Neuron (in vitro differentiated cells): ENCODE data around the gene GYPE.
"Not testable (repeated sequence)": the region's sequence is repeated elsewhere in the genome, so short reads cannot be mapped to it uniquely, and the experiment has no call there.

Experiments
- H2AFZ ChIP-seq: one replicate; pipeline ENCODE4 v1.6.1; 2013; ENCODE audit warnings: low read depth, mild to moderate bottlenecking, inconsistent platforms, low read length, moderate library complexity
- H3K27me3 ChIP-seq: one replicate; pipeline ENCODE4 v1.6.1; 2013; ENCODE audit warnings: low read length; ENCODE audit not compliant: insufficient read depth
- H3K36me3 ChIP-seq: one replicate; pipeline ENCODE4 v1.6.1; 2013; ENCODE audit warnings: low read length; ENCODE audit not compliant: insufficient read depth
- H3K4me1 ChIP-seq: one replicate; pipeline ENCODE4 v1.6.1; 2013; ENCODE audit warnings: low read length; ENCODE audit not compliant: insufficient read depth
- H3K4me3 ChIP-seq: 2 replicates; pipeline ENCODE4 v1.5.1; 2013; ENCODE audit warnings: mild to moderate bottlenecking, low read length, moderate library complexity
- H3K9me3 ChIP-seq: one replicate; pipeline ENCODE4 v1.6.1; 2013; ENCODE audit warnings: low read length

The GYPE gene

DNA sequence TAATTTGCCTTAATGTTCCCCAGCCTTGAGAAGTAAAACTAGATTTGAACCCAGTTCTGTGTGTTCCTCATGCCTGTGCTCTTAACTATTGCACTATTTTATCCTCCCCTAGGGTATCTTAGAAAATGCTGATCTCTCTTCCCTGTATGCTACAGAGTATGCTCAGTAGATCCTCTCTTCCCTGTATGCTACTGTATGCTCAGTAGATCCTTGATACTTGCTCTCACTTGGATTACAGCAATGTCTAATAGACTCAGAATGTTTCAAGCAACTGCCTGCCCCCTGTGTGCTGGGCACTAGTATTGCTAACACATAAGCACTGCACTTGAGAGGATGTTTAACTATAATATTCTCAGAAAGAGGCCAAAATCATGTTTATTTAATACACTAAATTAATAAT is 928 bp downstream of the GYPE start:
- not testable (repeated sequence) for H3K27me3 ChIP-seq, H3K9me3 ChIP-seq, H2AFZ ChIP-seq, H3K4me1 ChIP-seq, H3K4me3 ChIP-seq, H3K36me3 ChIP-seq

DNA sequence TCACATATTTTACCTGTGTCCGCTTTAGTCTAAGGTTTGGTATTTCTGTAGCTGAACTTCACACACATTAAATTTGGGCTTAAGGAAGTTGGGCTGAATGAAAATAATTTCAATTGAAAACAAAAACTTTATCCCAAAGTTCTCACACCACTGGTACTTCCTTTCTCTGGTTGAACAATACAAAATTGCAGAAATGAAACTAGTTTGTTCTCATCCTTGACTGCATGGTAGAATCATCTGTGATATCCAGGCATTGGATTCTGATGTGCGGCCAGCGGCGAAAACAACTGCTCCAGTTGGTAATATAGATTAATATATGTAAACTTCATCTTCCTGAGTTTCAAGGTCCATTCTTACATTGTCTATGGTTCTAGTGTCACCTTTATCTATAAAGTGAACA is 15.0 kb downstream of the GYPE start:
- H3K4me1 ChIP-seq, H2AFZ ChIP-seq, H3K4me3 ChIP-seq, H3K9me3 ChIP-seq, H3K27me3 ChIP-seq, H3K36me3 ChIP-seq: not testable (repeated sequence)

DNA sequence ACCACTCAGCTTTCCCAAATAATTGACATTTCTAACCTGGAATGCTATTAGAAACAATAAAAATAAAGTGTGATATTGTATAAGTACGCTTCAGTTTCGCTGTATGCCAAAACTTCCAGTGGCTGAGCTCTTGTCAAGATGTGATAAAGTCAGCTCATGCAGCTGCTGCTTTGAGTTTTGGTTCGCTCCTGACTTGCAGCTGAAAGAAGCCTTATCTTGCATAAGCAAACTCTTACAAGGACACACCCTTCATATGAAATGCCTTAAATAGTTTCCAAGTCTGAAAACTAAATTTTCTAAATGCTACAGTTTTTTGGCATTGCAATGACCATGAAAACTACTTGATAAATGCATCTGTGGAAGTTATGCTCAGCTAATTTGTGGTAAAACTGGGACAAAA is 17.2 kb downstream of the GYPE start:
- not testable (repeated sequence) for H2AFZ ChIP-seq, H3K9me3 ChIP-seq

DNA sequence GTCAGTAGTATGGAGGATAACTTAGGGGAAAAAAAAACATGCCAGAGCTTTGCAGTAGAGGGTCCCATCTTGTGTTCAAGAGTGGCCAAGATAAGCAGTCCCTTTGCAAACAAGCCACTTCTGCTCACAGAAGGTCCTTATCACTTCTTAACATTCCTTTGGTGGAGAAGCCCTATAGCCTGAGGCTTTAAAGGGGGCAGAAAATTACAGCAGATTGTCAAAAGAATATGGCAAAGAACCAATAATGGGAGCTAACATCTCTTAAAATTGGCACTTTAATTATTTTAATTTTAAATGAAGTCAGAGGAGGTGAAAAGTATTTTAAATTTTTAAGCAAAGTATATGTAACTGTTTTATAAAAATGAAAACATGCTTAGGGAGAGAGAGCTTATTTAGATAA is 20.4 kb downstream of the GYPE start:
- H2AFZ ChIP-seq, H3K9me3 ChIP-seq, H3K4me3 ChIP-seq, H3K27me3 ChIP-seq, H3K36me3 ChIP-seq, H3K4me1 ChIP-seq: not testable (repeated sequence)

More for the DNA sequence above, 17.2 kb downstream of the GYPE start:
- not testable (repeated sequence) for H3K4me3 ChIP-seq, H3K4me1 ChIP-seq, H3K36me3 ChIP-seq, H3K27me3 ChIP-seq

DNA sequence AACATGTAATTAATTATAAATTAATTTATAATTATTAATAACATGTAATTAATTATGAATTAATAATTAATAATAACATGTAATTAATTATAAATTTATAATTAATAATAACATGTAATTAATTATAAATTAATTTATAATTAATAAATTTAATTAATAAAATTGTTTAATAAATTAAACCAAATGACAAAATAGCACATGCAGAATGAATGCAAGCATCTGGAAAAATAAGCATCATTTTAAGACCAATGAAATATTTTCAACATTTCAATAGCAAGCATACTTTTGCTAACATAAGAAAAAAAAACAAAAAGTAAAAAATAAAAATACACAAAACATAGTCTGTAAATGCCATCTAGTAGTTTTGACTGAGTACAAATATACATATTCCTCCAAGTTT is 21.8 kb downstream of the GYPE start:
- H3K4me3 ChIP-seq = no peak overlapping the region
- no peaks in the 10 kb centered on the region for H3K4me1 ChIP-seq
- H3K27me3 ChIP-seq = no peaks in the 10 kb centered on the region
- H3K9me3 ChIP-seq = no peaks in the 10 kb centered on the region
- H3K36me3 ChIP-seq = no peaks in the 10 kb centered on the region
- H2AFZ ChIP-seq = no peak overlapping the region

DNA sequence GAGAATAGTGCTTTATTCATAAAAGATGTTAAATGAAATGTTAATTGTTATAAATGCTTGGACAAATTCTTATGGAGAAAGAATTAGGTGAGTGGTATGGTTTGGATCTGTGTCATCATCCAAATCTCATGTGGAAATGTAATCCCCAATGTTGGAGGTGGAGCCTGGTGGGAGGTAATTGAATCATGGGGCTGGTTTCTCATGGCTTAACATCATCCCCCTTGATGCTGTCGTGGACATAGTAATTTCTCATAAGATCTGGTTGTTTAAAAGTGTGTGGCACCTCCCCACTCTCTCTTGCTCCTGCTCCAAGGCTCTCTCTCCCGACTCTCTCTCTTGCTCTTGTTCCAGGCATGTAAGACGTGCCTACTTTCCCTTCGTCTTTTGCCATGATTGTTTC is 22.5 kb downstream of the GYPE start:
- Histone ChIP-seq H3K9me3 (no peaks in the 10 kb centered on the region), H3K27me3 (no peaks in the 10 kb centered on the region), H3K4me1 (no peaks in the 10 kb centered on the region), H3K36me3 (no peaks in the 10 kb centered on the region), H3K4me3 (no peak overlapping the region), H2AFZ (no peak overlapping the region)

DNA sequence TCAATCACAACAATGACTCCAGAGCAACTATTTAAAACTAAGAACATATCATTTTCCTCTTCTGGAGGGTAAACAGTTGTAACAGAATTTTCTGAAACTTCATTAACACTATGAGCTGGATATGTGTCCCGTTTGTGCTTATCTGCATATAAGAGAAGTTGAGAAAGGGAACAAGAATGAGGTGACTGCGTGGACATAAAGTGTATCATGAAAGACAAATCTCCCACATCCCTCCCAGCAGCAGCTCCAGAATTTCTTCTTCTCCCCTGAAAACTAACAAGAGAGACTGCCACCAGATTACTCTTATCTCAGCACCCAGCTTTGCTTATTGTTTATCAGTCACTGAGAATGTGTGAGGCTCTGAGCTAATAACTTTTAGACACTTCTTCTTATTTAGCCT is 25.8 kb downstream of the GYPE start:
- not testable (repeated sequence) for H3K27me3 ChIP-seq, H3K9me3 ChIP-seq, H2AFZ ChIP-seq, H3K36me3 ChIP-seq, H3K4me3 ChIP-seq, H3K4me1 ChIP-seq

DNA sequence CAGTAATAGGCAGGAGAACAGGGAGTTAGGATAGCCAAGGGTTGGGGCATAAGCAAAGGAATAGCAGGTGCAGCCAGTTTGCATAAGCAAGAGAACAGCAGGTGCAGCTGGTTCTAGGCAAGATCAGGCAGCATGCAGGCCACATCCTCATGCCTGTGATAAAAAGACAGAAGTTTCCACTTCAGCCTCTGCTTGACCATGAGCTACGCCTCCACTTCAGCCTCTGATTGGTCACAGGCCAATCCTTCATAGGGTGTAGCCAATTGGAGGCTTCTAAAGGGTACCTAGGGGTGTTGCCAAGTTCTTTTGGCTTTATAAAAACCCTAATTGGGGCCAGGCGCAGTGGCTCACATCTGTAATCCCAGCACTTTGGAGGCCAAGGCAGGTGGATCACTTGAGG is 30.0 kb downstream of the GYPE start:
- not testable (repeated sequence) for H3K27me3 ChIP-seq, H3K4me3 ChIP-seq, H3K36me3 ChIP-seq, H2AFZ ChIP-seq, H3K9me3 ChIP-seq, H3K4me1 ChIP-seq

DNA sequence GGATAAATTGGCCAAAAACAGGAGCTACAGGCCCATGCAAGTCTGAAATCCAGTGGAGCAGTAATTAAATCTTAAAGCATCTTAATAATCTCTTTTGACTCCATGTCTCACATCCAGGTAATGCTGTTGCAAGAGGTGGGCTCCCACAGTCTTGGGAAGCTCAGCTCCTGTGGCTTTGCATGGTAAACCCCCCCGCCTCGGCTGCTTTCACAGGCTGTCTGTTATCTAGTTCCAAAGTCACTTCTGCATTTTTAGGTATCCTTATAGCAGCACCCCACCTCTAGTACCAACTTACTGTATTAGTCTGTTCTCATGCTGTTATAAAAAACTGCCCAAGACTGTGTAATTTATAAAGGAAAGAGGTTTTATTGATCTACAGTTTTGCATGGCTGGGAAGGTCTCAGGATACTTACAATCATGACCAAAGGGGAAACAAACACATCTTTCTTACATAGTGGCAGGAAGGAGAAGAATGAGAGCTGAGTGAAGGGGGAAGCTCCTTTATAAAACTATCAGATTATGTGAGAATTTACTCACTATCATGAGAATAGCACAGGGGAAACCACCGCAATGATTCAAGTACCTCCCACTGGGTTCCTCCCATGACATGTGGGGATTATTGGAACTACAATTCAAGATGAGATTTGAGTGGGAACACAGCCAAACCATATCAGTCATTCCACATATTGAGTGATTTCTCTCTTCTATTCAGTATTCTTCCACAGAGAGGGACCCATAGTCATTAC is 34.7 kb downstream of the GYPE start:
- H3K9me3 ChIP-seq, H2AFZ ChIP-seq, H3K36me3 ChIP-seq, H3K27me3 ChIP-seq, H3K4me3 ChIP-seq, H3K4me1 ChIP-seq: not testable (repeated sequence)

DNA sequence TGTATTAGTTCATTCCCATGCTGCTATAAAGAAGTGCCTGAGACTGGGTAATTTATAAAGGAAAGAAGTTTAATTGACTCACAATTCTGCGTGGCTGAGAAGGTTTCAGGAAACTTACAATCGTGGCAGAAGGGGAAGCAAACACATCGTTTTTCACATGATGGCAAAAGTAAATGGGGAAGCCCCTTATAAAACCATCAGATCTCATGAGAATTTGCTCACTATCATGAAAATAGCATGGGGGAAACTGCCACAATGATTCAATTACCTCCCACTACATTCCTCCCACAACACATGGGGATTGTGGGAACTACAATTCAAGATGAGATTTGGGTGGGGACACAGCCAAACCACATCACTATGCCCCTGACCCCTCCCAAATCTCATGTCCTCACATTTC is 35.4 kb downstream of the GYPE start:
- not testable (repeated sequence) for H3K4me1 ChIP-seq, H2AFZ ChIP-seq

DNA sequence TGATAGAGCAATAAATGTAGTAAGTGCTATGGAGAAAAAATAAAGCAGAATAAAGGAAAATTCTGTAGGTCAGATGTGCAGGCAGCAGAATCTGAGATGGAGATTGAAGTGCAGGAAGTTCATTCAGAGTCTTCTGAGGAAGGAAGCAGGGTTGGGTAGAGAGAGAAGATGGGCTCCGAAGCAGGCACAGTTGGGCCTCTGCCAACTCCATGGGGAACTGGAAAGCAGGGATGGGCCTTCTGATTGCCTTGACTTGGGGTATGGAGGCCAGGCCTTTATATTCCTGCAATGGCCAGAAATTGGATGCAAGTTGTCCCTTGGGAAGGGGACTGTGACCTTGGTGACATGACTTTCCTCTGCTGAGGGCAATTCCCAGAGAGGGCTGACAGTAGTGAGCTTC is 42.6 kb downstream of the GYPE start:
- not testable (repeated sequence) for H3K4me3 ChIP-seq, H2AFZ ChIP-seq

More for the DNA sequence above, 35.4 kb downstream of the GYPE start:
- not testable (repeated sequence) for H3K4me3 ChIP-seq, H3K27me3 ChIP-seq, H3K9me3 ChIP-seq, H3K36me3 ChIP-seq

DNA sequence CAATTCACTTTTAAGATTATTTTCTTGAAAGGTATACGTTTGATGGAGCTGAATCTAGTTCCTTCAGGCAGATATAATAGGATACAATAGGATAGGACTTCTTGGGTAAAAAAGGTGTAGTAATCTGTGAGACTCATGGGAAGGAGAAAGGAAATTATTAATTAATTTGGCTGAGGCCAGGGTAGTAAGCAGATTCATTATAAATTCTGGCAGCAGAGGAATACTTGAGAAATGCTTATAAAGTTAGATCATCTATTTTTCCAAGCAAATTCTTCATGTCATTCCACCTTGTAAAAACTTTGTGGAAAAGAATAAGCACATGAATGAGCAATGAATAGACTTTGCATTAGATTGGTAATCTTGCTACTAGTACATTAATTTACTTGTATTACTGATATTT is 46.9 kb downstream of the GYPE start:
- Histone ChIP-seq H3K36me3 (no peaks in the 10 kb centered on the region), H3K9me3 (no peaks in the 10 kb centered on the region), H3K4me1 (no peaks in the 10 kb centered on the region), H3K4me3 (no peak overlapping the region), H3K27me3 (no peaks in the 10 kb centered on the region), H2AFZ (no peak overlapping the region)

More for the DNA sequence above, 42.6 kb downstream of the GYPE start:
- not testable (repeated sequence) for H3K36me3 ChIP-seq, H3K9me3 ChIP-seq, H3K27me3 ChIP-seq, H3K4me1 ChIP-seq

DNA sequence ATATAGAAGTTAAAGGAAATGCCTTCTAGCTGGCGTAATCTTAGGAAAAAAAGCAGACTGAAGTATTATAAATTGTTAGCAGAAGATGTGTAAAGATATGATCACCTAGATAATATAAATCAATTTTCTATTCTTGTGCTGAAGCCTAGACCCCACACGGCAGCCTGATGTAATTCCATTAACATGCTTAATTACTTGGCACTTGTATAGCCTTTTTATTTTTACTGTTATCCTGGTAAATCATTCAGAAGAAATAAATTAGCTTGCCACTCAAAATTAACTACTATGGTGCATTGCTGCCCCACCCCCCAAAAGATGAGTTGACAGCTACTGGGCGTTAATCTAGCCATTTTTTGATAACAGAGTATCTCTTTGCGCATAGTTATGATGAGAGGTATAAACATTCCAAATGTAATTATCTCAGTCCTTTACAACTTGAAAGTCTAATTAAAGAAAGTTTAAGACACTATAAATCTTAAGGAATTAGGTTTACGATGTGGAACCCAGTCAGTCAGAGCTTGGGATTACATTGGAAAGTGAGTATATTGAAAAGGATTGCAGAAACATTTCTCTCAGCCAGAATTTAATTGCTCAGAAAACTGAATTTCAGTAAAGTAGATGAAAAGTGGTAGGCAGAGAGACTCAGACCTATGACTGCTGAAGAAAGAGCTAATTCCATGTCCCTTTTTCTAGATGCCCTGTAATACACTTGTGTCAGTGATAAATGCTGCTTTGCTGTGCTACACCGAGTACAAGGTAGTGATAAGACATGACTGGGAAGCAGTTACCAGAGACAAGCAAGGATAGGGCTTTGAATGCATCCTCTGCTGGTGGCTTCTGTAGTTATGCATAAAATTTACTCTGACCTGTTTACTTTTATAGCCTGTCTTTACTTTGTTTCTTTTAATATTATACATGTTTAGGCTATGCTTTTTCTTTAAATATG is 47.7 kb downstream of the GYPE start:
- H3K36me3 ChIP-seq, H3K9me3 ChIP-seq: not testable (repeated sequence)

More for the DNA sequence above, 47.7 kb downstream of the GYPE start:
- not testable (repeated sequence) for H3K27me3 ChIP-seq, H3K4me1 ChIP-seq, H2AFZ ChIP-seq, H3K4me3 ChIP-seq
